ENCODE results near the gene NLRP5.

NLRP5 gene

DNA sequence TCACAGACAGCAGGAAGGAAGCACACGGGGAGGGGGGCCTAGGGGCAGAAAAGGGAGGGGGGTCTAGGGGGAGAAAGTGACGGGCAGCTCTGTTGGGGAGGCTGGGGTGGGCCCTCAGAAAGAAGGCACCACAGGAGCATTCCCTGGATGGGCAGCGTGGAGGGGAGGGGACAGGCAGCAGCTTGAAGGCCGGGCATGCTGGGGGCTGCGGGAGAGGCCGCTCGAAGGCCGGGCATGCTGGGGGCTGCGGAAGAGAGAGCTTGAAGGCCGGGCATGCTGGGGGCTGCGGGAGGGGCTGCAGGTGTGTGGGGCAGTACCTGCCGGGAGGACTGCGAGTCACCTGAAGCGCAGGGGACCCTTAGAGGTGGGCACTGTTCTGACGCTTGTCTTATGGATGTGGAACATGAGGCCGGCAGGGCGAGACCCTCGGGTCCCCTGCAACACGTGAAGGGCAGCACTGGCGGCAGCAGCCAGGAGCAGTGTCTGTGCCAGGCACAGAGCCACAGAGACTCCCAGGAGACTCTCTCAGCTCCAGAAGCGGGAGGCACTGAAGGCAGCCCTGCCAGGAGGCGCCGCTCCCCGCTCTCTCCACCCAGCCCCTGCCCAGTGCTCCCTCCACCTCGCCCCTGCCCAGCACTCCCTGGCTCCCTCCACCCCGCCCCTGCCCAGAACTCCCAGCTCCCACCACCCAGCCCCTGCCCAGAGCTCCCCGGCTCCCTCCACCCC is 121.2 kb downstream of the NLRP5 start:
- Histone ChIP-seq H3K9me3 (ENCODE audit: control insufficient read depth, low read length) (no peaks in the 10 kb centered on the region), H3K27ac (no peak overlapping the region), H3K27me3 (ENCODE audit: control insufficient read depth, insufficient read depth, low read length) (no peaks in the 10 kb centered on the region), H3K4me1 (peaks cover 32% of the 10 kb centered on the region), H2AFZ (no peak overlapping the region), H3K4me2 (ENCODE audit: low read length) (no peak overlapping the region), H3K79me2 (peaks cover 74% of the 10 kb centered on the region), H3K4me3 (ENCODE audit: low read depth, low read length) (no peak overlapping the region), H3K9ac (no peak overlapping the region), H3K36me3 (ENCODE audit: control insufficient read depth, insufficient read depth, low read length) (no peaks in the 10 kb centered on the region)
- no peak for TF ChIP-seq CTCF (IDR thresholded peaks at IDR 0.05)

GRCh38 chr19:56108447-56109195 is 122.0 kb downstream of the NLRP5 start:
- Histone ChIP-seq H3K9ac (no peak overlapping the region), H3K27ac (no peak overlapping the region)
- TF ChIP-seq CTCF (IDR thresholded peaks at IDR 0.05): no peak

GRCh38 chr19:56109226-56109625 is 122.7 kb downstream of the NLRP5 start:
- no peaks in the 10 kb centered on the region for H3K27me3 ChIP-seq (ENCODE audit: control insufficient read depth, insufficient read depth, low read length)
- H3K27ac ChIP-seq: no peak overlapping the region
- H3K9me3 ChIP-seq (ENCODE audit: control insufficient read depth, low read length): no peaks in the 10 kb centered on the region
- H3K4me1 ChIP-seq: peaks cover 39% of the 10 kb centered on the region
- no peak overlapping the region for H3K9ac ChIP-seq
- TF ChIP-seq CTCF (IDR thresholded peaks at IDR 0.05): no peak
- no peak overlapping the region for H2AFZ ChIP-seq
- H3K4me3 ChIP-seq (ENCODE audit: low read depth, low read length): no peak overlapping the region
- no peaks in the 10 kb centered on the region for H3K36me3 ChIP-seq (ENCODE audit: control insufficient read depth, insufficient read depth, low read length)
- H3K79me2 ChIP-seq: peaks cover 85% of the 10 kb centered on the region
- no peak overlapping the region for H3K4me2 ChIP-seq (ENCODE audit: low read length)

More at GRCh38 chr19:56108447-56109195, 122.0 kb downstream of the NLRP5 start:
- H3K9me3 ChIP-seq (ENCODE audit: control insufficient read depth, low read length): no peaks in the 10 kb centered on the region
- no peak overlapping the region for H2AFZ ChIP-seq
- H3K4me3 ChIP-seq (ENCODE audit: low read depth, low read length): no peak overlapping the region
- H3K36me3 ChIP-seq (ENCODE audit: control insufficient read depth, insufficient read depth, low read length): no peaks in the 10 kb centered on the region
- H3K4me1 ChIP-seq: peaks cover 36% of the 10 kb centered on the region
- peaks cover 79% of the 10 kb centered on the region for H3K79me2 ChIP-seq
- H3K27me3 ChIP-seq (ENCODE audit: control insufficient read depth, insufficient read depth, low read length): no peaks in the 10 kb centered on the region
- H3K4me2 ChIP-seq (ENCODE audit: low read length): no peak overlapping the region

DNA sequence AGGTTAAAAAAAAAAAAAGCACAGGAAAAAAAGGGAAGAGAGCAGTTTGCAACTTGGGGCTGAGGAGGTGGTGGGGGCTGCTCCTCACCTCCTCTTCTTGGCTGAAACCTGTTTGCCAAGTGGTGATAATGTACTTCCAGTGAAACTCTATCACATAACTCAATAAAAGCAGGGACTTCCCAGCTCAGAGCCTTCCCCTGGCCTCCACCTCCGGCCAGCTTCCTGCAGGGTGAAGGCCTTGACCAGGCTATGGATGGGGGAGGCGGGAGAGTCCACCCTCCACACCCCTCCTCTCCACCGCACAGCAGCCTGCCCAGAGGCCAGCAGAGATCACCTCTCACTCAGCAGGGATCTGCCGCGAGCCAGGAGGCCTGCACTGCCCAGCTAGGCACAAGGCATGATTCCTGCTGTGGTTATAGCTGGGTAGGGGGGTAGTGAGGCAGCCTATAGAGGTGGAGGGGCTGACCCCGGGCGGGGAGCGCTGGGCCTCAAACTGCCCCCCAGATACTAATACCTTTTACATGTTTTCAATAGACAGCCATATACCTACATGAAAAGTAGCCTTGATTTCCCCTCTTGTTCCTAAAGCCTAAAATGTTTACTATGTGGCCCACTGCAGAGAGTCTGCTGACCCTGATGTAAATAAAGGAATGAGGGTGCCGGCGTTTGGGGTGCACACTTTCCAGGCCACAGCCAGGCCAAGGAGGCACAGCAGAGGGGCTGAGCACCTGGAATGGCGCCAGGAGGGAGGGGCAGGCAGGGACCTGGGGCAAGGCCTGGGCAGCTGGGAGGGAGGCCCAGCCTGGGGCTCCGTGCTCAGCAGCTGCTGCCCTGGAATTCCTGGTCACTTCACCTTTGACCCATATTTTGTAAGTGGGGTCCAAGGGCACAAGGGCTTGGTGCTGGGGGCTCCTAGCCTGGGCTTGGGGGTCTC is 124.2 kb downstream of the NLRP5 start:
- H3K4me2 ChIP-seq (ENCODE audit: low read length): peak overlapping the region; percentile 37
- no peaks in the 10 kb centered on the region for H3K9me3 ChIP-seq (ENCODE audit: control insufficient read depth, low read length)
- H2AFZ ChIP-seq: no peak overlapping the region
- no peaks in the 10 kb centered on the region for H3K36me3 ChIP-seq (ENCODE audit: control insufficient read depth, insufficient read depth, low read length)
- peak overlapping the region; percentile 58 for H3K27ac ChIP-seq
- peaks cover 89% of the 10 kb centered on the region for H3K79me2 ChIP-seq
- peak overlapping the region; percentile 5 for H3K4me3 ChIP-seq (ENCODE audit: low read depth, low read length)
- H3K9ac ChIP-seq: no peak overlapping the region
- TF ChIP-seq CTCF (IDR thresholded peaks at IDR 0.05): no peak
- H3K4me1 ChIP-seq: peaks cover 43% of the 10 kb centered on the region
- H3K27me3 ChIP-seq (ENCODE audit: control insufficient read depth, insufficient read depth, low read length): no peaks in the 10 kb centered on the region
